Memory B cell (primary cell): ENCODE data around the gene BTBD16.
A peak's percentile ranks its signal among the peaks of the same experiment; 100 is the strongest.

Source experiments
- ATAC-seq: fragments of 150-1000 bp; cut with Tn5 transposase; 2 replicates; pipeline ENCODE4 v1.10.0; 2021; ENCODE audit warnings: low read depth, mild to moderate bottlenecking, moderate library complexity
- DNase-seq, 2 donors: peaks; one replicate each; pipeline ENCODE4 v3.0.0; 2022; ENCODE audit warnings: low spot score in 2 of 2
- H3K27ac Mint-ChIP-seq: one replicate; pipeline ENCODE4 v1.8.0; 2022; ENCODE audit warnings: mild to moderate bottlenecking, moderate library complexity, mixed read lengths
- H3K27me3 Mint-ChIP-seq: one replicate; pipeline ENCODE4 v1.8.0; 2022; ENCODE audit warnings: mixed read lengths
- H3K36me3 Mint-ChIP-seq: one replicate; pipeline ENCODE4 v1.8.0; 2022; ENCODE audit warnings: mild to moderate bottlenecking, mixed read lengths
- H3K4me1 Mint-ChIP-seq: one replicate; pipeline ENCODE4 v1.8.0; 2022; ENCODE audit warnings: mixed read lengths
- H3K4me3 Mint-ChIP-seq: one replicate; pipeline ENCODE4 v1.8.0; 2022; ENCODE audit warnings: mild to moderate bottlenecking, moderate library complexity, mixed read lengths
- H3K9me3 Mint-ChIP-seq: one replicate; pipeline ENCODE4 v1.8.0; 2022; ENCODE audit warnings: mixed read lengths

BTBD16 gene

GRCh38 chr10:122336332-122336731 lies 65.2 kb downstream of the BTBD16 start:
- no peak for ATAC-seq
- Mint-ChIP-seq H3K27me3 (peaks cover 15% of the 10 kb centered on the region), H3K27ac (no peak overlapping the region), H3K9me3 (no peaks in the 10 kb centered on the region), H3K4me3 (no peak overlapping the region), H3K4me1 (no peaks in the 10 kb centered on the region), H3K36me3 (no peaks in the 10 kb centered on the region)
- no peak for DNase-seq

- Mint-ChIP-seq H3K27me3 (peaks cover 14% of the 10 kb centered on the region), H3K9me3 (no peaks in the 10 kb centered on the region), H3K4me3 (no peak overlapping the region), H3K4me1 (no peaks in the 10 kb centered on the region), H3K27ac (no peak overlapping the region), H3K36me3 (no peaks in the 10 kb centered on the region)
- ATAC-seq (no peak), DNase-seq (no peak)
Observed at GRCh38 chr10:122336961-122337360, 65.9 kb downstream of the BTBD16 start.

- peaks cover 3% of the 10 kb centered on the region for H3K4me1 Mint-ChIP-seq
- no peak overlapping the region for H3K27ac Mint-ChIP-seq
- no peaks in the 10 kb centered on the region for H3K9me3 Mint-ChIP-seq
- no peak for DNase-seq
- no peak for ATAC-seq
- no peaks in the 10 kb centered on the region for H3K36me3 Mint-ChIP-seq
- no peak overlapping the region for H3K4me3 Mint-ChIP-seq
- peaks cover 13% of the 10 kb centered on the region for H3K27me3 Mint-ChIP-seq
Observed at GRCh38 chr10:122338609-122339441, 67.7 kb downstream of the BTBD16 start.

DNA sequence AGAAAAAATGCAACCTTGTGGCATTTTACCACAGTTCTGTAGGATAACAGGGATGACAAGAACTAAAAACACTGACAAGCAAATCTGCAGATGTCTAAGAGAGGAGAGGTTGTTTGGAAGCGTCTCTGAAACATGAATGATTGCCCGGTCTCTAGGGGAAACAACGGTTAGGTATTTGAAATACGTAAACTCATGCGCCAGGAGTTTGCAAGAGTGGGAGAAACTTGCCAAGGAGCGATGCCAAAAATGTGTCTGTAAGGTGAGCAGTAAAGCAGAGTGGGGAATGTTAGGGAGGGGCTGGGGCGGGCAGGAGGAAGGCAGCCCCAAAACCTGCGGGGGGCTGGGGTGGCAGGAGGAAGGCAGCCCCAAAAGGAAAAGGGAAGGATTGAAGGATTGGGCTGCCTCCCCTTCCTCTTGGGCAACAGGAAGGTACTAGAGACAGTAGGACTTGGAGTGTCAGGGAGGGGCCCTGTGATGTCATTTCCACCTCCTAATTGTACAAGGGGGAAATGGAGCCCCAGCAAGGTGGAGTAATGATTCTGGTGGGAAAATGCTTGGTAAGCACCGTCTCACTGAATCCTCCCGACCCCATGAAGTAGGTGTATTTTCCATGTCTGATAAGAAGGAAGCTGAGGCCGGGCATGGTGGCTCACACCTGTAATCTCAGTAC lies 70.2 kb downstream of the BTBD16 start:
- H3K9me3 Mint-ChIP-seq, result no peaks in the 10 kb centered on the region
- no peaks in the 10 kb centered on the region for H3K36me3 Mint-ChIP-seq
- H3K27ac Mint-ChIP-seq, result no peak overlapping the region
- peaks cover 8% of the 10 kb centered on the region for H3K27me3 Mint-ChIP-seq
- DNase-seq, result no peak
- no peak overlapping the region for H3K4me3 Mint-ChIP-seq
- ATAC-seq, result no peak
- H3K4me1 Mint-ChIP-seq, result peaks cover 3% of the 10 kb centered on the region

- H3K36me3 Mint-ChIP-seq, result no peaks in the 10 kb centered on the region
- peaks cover 3% of the 10 kb centered on the region for H3K4me1 Mint-ChIP-seq
- DNase-seq, result peak; percentile 28 to 48
- H3K4me3 Mint-ChIP-seq, result no peak overlapping the region
- peaks cover 7% of the 10 kb centered on the region for H3K27me3 Mint-ChIP-seq
- peak; percentile 53 for ATAC-seq
- H3K9me3 Mint-ChIP-seq, result no peaks in the 10 kb centered on the region
- H3K27ac Mint-ChIP-seq, result no peak overlapping the region
Observed at GRCh38 chr10:122342293-122343134, 71.4 kb downstream of the BTBD16 start.

GRCh38 chr10:122343135-122343800 lies 72.2 kb downstream of the BTBD16 start:
- peak; percentile 43 for ATAC-seq
- H3K9me3 Mint-ChIP-seq, result no peaks in the 10 kb centered on the region
- H3K4me1 Mint-ChIP-seq, result peaks cover 3% of the 10 kb centered on the region
- H3K27me3 Mint-ChIP-seq, result peaks cover 7% of the 10 kb centered on the region
- DNase-seq, result no peak
- no peak overlapping the region for H3K4me3 Mint-ChIP-seq
- no peaks in the 10 kb centered on the region for H3K36me3 Mint-ChIP-seq
- H3K27ac Mint-ChIP-seq, result no peak overlapping the region

DNA sequence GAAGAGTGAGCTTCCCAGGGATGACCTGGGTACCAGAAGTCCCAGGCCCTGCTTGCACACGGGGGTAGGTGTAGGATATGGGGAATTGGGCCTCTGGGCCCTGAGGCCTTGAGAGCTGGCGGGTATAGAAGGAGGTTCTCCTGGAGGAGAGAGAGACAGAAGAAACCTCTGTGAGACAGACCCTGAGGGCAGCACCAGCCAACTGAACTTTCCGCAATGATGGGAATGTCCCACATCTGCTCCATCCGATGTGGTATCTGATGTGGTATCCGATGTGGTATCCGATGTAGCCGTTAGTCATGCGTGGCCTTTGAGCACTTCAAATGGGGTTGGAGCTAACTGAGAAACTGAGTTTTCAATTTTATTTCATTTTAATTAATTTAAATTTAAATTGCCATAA lies 72.8 kb downstream of the BTBD16 start:
- no peak for ATAC-seq

GRCh38 chr10:122344741-122345258 lies 73.7 kb downstream of the BTBD16 start:
- no peak overlapping the region for H3K27ac Mint-ChIP-seq

More for the DNA sequence above, 72.8 kb downstream of the BTBD16 start:
- Mint-ChIP-seq H3K9me3 (no peaks in the 10 kb centered on the region), H3K4me3 (no peak overlapping the region), H3K27ac (no peak overlapping the region), H3K4me1 (peaks cover 8% of the 10 kb centered on the region), H3K36me3 (no peaks in the 10 kb centered on the region), H3K27me3 (peaks cover 7% of the 10 kb centered on the region)
- DNase-seq, result no peak

DNA sequence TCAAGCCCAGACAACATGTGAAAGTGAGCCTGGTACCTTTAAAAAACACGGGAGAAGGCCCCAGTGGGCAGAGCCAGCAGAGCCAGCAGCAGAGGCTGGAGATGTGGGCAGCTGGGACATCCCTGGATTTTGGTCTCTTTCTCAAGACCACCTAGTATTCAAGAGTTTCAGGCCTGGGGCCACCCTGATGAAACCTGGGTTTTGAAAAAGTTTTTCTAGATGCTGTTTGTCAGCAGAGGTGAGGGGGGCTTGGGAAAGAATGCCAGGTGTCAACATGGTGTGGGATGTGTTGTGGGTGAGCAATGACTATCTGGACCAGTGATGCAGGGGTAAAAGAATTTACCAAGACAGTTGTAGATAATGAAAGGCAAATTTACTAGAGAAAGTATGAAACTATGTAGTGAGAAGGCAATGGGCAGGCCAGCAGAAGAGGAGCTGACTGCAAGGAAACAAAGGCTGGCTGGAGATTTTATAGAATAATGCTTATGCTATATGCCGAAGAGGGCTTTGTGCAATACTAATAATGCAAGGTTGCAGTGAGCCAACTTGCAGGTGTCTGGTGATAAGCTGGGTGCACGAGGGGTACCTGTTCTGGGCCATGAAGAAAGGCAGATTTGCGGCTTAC lies 75.3 kb downstream of the BTBD16 start:
- H3K27me3 Mint-ChIP-seq, result peaks cover 10% of the 10 kb centered on the region

More at GRCh38 chr10:122344741-122345258, 73.7 kb downstream of the BTBD16 start:
- no peak overlapping the region for H3K4me3 Mint-ChIP-seq
- H3K36me3 Mint-ChIP-seq, result no peaks in the 10 kb centered on the region
- peaks cover 9% of the 10 kb centered on the region for H3K4me1 Mint-ChIP-seq
- H3K27me3 Mint-ChIP-seq, result peaks cover 7% of the 10 kb centered on the region
- DNase-seq, result no peak
- no peaks in the 10 kb centered on the region for H3K9me3 Mint-ChIP-seq
- no peak for ATAC-seq

GRCh38 chr10:122347170-122347841 lies 76.2 kb downstream of the BTBD16 start:
- Mint-ChIP-seq H3K27me3 (peaks cover 7% of the 10 kb centered on the region), H3K4me1 (peaks cover 9% of the 10 kb centered on the region), H3K36me3 (no peaks in the 10 kb centered on the region), H3K27ac (no peak overlapping the region), H3K9me3 (no peaks in the 10 kb centered on the region), H3K4me3 (no peak overlapping the region)
- no peak for ATAC-seq
- DNase-seq, result no peak

More for the DNA sequence above, 75.3 kb downstream of the BTBD16 start:
- no peak overlapping the region for H3K27ac Mint-ChIP-seq
- H3K36me3 Mint-ChIP-seq, result no peaks in the 10 kb centered on the region
- no peak overlapping the region for H3K4me3 Mint-ChIP-seq
- ATAC-seq (no peak), DNase-seq (no peak)
- H3K9me3 Mint-ChIP-seq, result no peaks in the 10 kb centered on the region
- H3K4me1 Mint-ChIP-seq, result peaks cover 9% of the 10 kb centered on the region

DNA sequence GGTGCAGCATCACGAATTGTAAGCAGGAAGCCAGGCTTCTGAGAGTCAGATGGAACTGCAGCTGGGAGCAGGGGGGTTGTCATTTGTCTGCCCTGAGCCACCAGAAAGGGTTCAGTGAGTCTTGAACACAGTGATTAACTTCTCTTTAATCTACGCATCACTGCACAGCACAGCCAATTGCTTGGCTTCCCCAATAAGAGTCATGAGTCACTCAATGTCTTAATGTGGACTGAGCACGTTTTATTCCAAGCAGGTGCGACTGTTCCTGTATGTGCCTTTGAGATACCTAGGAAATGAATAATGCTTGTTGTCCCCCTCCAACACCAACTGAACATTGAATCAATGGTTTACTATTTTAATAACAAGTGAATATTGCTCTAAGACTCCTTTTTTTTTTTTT lies 77.4 kb downstream of the BTBD16 start:
- ATAC-seq (peak; percentile 98), DNase-seq (no peak)
- Mint-ChIP-seq H3K27ac (no peak overlapping the region), H3K4me3 (no peak overlapping the region), H3K4me1 (peaks cover 7% of the 10 kb centered on the region), H3K27me3 (peaks cover 6% of the 10 kb centered on the region), H3K9me3 (no peaks in the 10 kb centered on the region), H3K36me3 (no peaks in the 10 kb centered on the region)

DNA sequence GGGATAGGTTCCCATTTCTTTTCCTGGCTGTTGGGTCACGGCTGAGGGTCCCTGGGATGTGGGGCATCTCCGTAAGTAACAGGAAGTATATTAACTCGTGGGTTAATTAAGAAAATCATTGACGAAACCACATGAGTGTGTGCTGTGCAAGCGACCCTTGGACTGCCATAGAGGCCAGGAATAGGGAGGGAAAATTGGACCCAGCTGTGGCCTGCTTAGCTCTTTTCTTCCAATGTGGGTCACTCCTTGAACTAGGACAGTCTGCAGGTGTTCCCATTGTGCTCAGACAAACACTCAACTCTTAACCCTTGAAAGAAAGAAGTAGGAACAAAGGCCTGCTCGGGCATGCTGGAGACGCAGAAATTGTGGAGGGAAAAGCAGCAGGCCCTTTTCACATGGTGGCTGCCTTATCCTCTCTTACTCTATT lies 77.9 kb downstream of the BTBD16 start:
- Mint-ChIP-seq H3K4me1 (peaks cover 6% of the 10 kb centered on the region), H3K4me3 (no peak overlapping the region), H3K27me3 (peaks cover 9% of the 10 kb centered on the region), H3K36me3 (no peaks in the 10 kb centered on the region), H3K27ac (no peak overlapping the region), H3K9me3 (no peaks in the 10 kb centered on the region)
- no peak for ATAC-seq
- no peak for DNase-seq
